Activated gamma-delta T cell (primary cell): ENCODE data around the gene GNPTG.

ENCODE experiments used
- DNase-seq: peaks from one replicate; lab custom pipeline; 2025; lab: John Stamatoyannopoulos, UW

GNPTG gene

DNA sequence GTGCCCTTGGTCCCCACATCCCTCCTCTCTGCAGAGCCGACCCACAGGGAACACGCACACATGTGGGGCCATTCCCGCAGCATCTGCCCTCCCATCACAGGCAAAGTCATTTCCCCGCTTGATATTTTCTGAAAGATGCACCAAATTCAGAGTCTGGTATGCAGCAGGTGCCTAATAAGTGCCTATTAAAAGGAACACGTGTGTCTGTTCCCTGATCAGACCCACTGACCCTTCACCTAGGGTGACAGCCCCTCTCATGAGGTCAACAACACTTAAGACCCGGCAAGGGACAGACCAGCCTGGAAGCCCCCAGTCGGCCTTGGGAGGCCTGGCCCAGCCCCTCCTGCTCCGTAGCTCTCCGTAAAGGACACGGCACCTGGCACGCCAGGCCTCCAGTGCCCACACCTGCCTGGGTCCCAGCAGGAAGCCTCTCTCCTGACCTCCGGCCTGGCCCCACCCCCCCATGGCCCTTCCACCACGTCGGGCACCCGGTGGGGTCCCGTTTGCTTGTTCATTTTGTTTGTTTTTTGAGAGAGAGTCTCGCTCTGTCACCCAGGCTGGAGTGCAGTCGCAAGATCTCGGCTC is 42.7 kb downstream of the GNPTG start:
- DNase-seq, result no peak

DNA sequence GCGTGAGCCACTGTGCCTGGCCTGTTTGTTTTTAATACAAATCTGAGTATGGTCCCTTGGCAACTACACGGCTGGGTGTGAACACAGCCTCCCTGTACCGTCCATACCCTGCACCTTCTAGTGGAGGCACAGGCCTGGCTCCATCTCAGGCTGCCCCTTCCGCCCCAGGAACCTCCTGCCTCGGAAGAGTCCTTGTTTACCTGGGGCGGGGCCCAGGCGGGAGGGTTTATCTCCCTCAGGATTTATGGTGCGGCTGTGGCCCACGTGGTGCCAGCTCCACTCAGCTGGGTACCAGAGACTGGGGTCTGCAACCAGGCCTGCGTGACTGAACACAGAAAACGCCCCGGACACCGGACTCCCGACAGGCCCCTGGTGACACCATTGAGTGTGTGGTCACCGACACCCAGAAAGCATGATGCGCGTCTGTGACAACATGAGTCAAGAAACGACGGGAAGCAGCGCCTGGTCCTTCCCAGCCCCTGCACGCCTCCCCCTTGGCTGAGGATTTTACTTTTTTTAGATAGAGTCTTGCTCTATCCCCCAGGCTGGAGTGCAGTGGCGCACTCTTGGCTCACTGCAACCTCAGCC is 43.8 kb downstream of the GNPTG start:
- no peak for DNase-seq

DNA sequence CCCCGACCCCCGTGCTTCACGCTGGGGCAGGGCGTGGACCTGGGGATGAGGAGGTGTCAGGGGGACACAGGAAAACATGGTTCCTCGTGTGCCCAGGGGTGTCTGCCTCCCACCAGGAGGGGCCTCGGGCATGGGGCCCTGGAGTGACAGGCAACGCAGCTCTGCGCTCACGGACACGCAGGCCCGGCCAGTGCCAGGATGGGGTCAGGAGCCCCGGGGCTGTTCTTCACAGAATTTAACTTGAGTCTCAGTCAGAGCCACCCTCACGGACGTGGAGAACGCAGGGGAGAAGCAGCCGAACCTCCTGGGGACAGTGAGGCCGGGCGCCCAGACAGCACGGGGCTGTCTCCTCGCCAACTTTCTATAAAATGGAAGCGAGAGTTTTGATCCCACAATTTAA is 46.0 kb downstream of the GNPTG start:
- DNase-seq, result no peak

DNA sequence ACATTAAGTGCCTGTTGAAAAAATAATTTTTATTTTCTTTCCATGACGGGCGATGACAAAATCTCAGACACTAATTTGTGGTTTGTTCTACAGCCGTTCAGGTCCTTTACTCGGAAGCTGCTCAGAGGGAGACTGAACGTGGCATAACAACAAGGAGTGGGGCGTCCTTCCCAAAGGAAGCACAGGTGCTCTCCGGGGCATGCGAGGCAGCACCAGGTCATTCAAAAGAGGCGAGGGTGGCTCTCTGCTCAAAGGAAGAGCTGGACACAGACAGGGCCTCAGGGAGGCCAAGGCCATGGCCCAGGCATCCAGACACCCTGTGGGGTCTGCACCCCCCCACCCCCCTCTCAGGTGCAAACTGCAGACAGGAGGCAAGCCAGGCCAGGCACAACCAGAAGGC is 46.6 kb downstream of the GNPTG start:
- no peak for DNase-seq

DNA sequence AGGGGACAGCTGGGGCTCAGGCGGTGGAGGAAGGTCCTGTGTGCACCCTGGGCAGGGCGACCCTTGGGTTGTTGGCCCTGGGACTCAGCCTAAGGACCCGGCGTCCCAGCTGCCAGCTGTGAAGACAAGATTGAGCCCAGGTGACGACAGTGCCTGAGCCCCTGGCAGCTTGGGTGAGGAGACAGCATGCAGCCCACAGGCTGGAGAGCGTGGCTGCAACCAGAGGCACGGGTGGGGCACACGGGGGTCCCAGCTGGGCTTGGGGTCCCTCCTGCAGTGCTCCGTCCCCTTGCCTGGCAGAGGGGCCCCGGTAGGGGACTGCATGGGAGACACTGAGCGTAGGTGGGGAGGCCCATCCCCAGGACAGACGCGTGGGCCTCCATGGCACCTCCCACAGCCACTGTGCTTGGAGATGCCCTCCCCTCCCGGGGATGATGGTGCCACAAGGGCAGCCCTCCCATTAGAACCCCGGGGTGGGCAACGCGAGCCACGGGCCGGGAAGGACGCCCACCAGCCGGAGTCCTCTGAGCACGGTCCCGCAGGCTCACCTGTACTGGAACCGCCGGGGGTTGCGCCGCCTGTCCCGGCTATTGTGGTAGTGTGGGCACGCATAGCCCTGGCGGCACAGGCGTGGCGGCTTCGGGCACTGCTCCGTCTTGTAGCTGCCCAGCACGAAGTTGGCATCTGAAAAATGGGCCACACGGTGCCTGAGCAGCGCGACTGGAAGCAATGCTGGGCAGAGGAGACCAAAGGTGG is 47.3 kb downstream of the GNPTG start:
- DNase-seq, result no peak

DNA sequence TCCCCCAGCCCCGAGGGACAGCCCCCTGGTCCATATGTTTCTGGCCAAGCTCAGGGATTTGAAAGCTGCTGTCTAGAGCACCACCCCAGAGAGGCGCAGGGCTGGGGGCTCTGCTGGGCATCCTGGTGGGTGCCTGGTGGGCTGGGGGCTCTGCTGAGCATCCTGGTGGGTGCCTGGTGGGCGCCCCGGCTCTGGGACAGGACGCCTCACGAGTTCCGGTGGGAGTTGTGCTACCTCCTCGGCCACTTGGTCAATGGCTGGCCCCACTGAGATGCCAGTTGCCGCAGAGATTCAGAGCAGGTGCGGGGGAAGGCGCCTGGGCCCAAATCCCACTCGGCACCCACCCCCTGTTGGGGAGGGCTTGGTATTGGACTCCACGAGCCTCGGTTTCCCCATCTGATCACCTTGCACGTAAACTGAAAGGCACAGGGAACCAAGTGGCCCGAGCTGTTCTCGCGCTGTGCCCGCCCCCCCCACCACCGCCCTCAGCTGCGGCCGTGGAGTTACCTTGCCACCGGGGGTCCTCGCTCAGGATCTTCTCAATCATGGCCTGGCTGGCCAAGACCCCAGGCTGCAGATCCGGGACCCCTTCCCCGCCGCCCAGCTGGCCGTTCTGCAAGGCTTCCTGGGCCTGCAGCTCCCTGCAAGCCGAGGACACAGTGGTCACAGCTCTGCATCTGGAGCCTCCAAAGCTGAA is 49.5 kb downstream of the GNPTG start:
- no peak for DNase-seq

DNA sequence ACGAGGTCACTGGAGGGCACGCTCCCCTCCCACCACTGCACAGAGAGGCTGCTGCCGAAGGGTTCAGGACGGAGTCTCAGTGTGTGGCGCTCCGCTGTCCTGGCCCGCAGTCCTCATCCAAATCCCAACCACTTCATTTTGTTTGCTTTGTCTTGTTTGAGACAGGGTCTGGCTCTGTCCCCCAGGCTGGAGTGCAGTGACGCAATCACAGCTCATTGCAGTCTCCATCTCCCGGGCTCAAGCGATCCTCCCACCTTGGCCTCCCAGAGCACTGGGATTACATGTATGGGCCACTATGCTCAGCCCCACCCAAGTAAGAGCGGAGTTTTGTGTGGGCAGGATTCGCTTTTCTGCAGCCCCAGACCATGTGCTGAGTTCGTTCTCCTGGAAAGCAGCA is 50.0 kb downstream of the GNPTG start:
- DNase-seq, result no peak

DNA sequence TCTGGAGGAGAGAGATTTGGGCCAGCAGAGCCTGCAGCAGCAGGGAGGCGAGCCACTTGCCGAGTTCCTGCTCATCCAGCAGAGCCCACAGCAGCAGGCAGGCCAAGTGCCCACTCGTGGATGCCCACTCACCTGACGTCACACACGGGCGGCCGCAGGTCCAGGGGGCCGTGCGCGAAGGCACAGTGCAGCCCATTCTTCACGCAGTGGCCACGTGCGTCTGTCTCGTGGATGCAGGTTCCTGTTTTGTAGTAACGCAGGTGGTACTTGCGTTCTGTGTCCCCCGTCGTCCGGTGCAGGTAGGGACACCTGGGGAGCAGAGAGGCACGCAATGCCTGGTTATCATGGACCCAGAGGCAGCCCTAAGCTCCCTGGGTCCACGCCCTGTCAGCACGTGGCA is 51.3 kb downstream of the GNPTG start:
- DNase-seq, result no peak

DNA sequence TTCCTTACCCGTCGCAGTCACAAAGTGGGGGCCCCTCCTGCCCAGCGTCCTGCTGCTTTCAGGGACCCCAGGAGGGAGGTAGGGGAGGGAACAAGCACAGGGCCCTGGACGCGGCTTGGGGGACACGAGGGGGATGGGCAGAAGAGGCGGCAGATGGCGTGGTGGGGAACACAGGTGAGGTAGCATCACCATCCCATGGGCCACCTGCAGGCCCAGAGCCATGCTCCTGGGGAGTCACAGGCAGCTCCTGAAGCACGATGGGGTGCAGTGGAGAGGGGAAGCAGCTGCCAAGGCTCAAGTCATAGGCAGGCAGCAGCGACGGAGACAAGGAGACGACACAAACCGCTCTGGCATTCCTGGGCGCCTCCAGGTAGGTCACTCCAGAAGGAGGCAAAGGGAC is 52.0 kb downstream of the GNPTG start:
- no peak for DNase-seq

DNA sequence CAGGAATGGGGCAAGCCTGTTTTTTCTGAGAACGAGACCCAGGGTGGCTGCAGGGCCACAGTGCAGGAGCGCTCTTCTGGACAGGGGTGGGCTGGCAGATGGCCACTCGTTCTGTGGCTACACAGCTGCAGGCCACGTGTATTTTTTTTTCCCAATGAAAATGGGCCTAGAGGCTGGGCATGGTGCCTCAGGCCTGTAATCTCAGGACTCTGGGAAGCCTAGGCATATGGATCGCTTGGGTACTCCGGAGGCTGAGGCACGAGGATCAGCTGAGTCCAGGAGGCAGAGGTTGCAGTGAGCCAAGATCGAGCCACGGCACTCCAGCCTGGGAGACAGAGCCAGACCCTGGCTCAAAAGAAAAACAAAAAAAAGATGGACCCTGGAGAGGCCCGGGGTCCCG is 56.0 kb downstream of the GNPTG start:
- no peak for DNase-seq

DNA sequence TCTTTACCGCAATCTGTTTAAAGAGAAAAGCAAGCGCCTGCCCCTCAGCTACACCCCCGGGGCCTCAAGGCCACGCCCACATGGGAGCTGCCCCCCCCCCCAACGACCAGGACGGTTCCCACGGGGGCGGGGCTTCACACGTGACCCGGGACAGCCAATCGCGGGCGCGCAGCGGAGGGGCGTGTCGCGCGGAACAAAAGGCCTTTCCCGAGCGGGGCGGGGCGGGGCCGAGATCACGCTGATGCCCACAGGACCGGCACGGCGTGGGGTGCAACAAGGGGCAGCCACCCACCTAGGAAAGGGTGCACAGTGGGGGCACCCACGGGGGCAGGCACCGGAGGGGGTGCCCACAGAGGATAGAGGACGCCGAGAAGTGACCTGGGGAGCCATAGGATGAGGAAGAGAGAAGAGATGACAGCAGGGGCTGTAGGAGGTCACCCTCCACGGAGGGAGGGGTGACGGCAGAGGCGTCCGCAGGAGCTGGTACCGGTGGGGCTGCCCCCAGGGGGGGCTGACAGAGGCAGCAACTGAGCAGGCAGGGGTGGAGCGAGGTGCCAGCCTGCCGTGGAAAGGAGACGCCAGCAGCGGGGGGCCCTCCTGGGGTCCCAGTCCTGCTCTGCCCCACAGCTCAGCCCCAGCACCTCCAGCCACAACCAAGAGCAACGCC is 56.6 kb downstream of the GNPTG start:
- peak; percentile 92 for DNase-seq

DNA sequence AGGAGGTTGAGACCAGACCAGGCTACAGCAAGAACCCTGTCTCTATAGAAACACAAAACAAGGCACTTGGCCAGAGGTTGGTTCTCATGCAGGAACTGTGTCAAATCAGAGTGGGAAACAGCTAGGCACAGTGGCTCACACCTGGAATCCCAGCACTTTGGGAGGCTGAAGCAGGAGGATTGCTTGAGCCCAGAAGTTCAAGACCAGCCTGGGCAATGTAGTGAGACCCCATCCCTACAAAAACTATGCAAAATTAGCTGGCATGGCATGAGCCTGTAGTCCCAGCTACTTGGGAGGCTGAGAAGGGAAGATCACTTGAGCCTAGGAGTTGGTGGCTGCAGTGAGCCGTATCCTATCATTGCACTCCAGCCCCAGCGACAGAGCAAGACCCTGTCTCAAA is 61.1 kb downstream of the GNPTG start:
- no peak for DNase-seq
